ENCODE results near the gene ENGASE. TPM values are rescaled to one million over a fixed set of nuclear protein-coding genes. Genes with fewer than 3 reads are reported as not detected.

ENGASE gene
- total RNA-seq, 1 donor from 2014 or later = 16.8 TPM

DNA sequence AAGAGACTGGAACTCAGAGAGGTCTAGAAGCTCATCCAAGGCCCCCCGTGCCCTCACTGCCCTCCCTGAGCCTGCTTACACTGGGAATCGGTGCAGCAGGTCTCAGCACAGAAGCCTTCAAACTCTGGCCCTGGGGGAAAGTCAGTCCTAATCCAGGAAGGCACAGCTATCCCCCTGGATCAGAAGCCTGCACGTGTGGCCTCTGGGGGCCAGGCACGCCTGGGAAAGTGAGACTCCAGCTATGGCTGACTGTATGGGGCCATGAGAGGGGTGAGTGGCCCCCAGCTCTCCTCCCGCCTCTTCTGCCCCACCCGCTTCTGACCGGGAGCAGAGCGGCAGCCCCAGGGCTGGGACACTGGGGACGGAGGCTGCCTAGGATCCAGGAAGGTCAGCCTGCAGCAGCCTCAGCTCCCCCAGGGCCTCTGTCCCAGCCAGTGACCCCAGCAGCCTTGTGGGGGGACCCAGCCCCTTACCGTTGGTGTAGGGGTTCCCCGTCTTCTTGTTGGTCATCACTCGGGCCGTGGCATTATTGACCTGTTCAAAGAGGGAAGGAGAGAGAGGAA is 26.6 kb downstream of the ENGASE start:
- Mint-ChIP-seq H3K4me3 (ENCODE audit: unreplicated experiment) (no peak overlapping the region), H3K27me3 (ENCODE audit: low read depth) (peaks cover 40% of the 10 kb centered on the region), H3K36me3 (ENCODE audit: low read depth) (no peaks in the 10 kb centered on the region), H3K4me1 (ENCODE audit: low read depth) (no peaks in the 10 kb centered on the region), H3K27ac (ENCODE audit: unreplicated experiment) (no peak overlapping the region), H3K9me3 (ENCODE audit: low read depth) (no peaks in the 10 kb centered on the region)
- TF ChIP-seq, protein P1, sequence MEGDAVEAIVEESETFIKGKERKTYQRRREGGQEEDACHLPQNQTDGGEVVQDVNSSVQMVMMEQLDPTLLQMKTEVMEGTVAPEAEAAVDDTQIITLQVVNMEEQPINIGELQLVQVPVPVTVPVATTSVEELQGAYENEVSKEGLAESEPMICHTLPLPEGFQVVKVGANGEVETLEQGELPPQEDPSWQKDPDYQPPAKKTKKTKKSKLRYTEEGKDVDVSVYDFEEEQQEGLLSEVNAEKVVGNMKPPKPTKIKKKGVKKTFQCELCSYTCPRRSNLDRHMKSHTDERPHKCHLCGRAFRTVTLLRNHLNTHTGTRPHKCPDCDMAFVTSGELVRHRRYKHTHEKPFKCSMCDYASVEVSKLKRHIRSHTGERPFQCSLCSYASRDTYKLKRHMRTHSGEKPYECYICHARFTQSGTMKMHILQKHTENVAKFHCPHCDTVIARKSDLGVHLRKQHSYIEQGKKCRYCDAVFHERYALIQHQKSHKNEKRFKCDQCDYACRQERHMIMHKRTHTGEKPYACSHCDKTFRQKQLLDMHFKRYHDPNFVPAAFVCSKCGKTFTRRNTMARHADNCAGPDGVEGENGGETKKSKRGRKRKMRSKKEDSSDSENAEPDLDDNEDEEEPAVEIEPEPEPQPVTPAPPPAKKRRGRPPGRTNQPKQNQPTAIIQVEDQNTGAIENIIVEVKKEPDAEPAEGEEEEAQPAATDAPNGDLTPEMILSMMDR (IDR thresholded peaks at IDR 0.05) = no peak
- DNase-seq (ENCODE audit: low spot score) = no peak

DNA sequence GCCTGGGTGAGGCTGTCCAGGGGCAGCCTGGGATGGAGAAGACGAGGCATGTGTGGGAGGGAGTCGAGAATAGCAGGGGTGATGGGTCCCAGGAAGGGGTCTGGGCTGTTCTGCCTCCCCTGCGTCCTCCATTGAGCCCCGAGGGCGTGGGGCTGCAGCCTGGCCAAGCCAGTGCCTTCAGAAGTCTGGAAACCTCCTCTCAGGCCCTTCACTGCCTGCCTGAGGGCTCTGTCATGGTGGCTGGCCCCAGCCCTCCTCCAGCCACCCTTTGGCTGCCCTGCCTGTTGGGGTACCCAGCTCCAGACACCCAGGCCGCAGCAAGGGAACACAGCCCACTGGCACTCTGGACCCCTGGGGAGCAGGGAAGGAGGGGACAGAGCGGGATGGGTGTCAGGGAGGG is 27.6 kb downstream of the ENGASE start:
- Mint-ChIP-seq H3K4me3 (ENCODE audit: unreplicated experiment) (no peak overlapping the region), H3K27ac (ENCODE audit: unreplicated experiment) (no peak overlapping the region), H3K27me3 (ENCODE audit: low read depth) (peaks cover 40% of the 10 kb centered on the region), H3K9me3 (ENCODE audit: low read depth) (no peaks in the 10 kb centered on the region), H3K4me1 (ENCODE audit: low read depth) (no peaks in the 10 kb centered on the region), H3K36me3 (ENCODE audit: low read depth) (no peaks in the 10 kb centered on the region)
- TF ChIP-seq, protein P1 (IDR thresholded peaks at IDR 0.05) = no peak
- no peak for DNase-seq (ENCODE audit: low spot score)

DNA sequence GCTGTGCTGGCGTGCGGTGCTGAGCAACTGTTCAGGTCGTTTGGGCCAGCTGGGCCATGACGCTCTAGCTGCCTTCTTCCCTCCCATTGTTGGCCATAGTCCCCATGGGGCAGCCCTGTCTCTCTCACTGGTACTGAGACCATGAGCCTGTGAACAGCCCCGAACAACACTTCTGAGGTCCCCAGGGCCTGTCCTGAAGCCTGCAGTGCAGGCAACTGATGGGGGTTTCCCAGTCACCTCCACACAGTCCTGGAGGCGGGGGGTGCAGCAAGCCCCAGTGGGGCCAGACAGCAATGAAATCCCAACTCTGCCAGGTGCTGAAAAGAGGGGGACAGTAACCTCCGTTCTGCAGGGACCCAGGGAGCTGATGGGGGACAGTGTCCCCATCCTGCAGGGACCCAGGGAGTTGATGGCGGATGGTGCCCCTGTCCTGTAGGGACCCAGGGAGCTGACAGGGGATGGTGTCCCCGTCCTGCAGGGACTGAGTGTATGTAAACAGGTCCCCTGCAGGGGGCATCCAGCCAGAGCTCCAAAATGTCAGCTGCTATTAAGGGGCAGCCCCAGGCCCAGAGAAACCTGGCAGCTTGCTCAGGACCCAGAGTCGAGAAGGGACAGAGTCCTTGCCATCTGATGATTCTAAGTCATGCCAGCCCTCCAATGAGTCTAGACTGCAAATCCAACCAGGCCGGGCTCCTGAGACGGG is 30.4 kb downstream of the ENGASE start:
- Mint-ChIP-seq H3K4me3 (ENCODE audit: unreplicated experiment) (no peak overlapping the region), H3K9me3 (ENCODE audit: low read depth) (no peaks in the 10 kb centered on the region)

DNA sequence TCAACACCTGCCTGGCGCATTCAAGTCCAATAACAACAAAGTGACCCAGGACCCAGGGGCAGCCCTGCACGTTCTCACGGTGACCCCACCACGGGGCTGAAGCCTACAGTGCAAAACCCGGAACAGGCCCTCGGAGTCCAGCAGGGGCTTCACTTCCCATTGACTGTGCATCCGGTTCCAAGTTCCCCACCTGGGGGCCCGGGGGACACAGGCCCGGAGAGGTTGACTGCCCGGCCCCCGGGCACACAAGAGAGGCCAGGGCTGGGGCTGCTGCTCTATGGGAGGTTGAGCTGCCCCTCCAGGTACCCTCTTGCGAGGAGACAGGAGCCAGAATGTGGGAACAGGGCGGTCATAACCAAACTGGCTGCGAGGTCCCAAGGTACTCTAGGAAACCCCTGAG is 31.3 kb downstream of the ENGASE start:
- TF ChIP-seq, protein P1 (IDR thresholded peaks at IDR 0.05) = no peak
- no peaks in the 10 kb centered on the region for H3K36me3 Mint-ChIP-seq (ENCODE audit: low read depth)
- no peak for DNase-seq (ENCODE audit: low spot score)
- H3K4me3 Mint-ChIP-seq (ENCODE audit: unreplicated experiment) = no peak overlapping the region
- peaks cover 37% of the 10 kb centered on the region for H3K27me3 Mint-ChIP-seq (ENCODE audit: low read depth)
- H3K27ac Mint-ChIP-seq (ENCODE audit: unreplicated experiment) = no peak overlapping the region
- no peaks in the 10 kb centered on the region for H3K9me3 Mint-ChIP-seq (ENCODE audit: low read depth)
- H3K4me1 Mint-ChIP-seq (ENCODE audit: low read depth) = no peaks in the 10 kb centered on the region

More for the DNA sequence above, 30.4 kb downstream of the ENGASE start:
- Mint-ChIP-seq H3K27me3 (ENCODE audit: low read depth) (peaks cover 35% of the 10 kb centered on the region), H3K36me3 (ENCODE audit: low read depth) (no peaks in the 10 kb centered on the region), H3K4me1 (ENCODE audit: low read depth) (no peaks in the 10 kb centered on the region), H3K27ac (ENCODE audit: unreplicated experiment) (no peak overlapping the region)
- no peak for DNase-seq (ENCODE audit: low spot score)
- TF ChIP-seq, protein P1 (IDR thresholded peaks at IDR 0.05) = no peak

DNA sequence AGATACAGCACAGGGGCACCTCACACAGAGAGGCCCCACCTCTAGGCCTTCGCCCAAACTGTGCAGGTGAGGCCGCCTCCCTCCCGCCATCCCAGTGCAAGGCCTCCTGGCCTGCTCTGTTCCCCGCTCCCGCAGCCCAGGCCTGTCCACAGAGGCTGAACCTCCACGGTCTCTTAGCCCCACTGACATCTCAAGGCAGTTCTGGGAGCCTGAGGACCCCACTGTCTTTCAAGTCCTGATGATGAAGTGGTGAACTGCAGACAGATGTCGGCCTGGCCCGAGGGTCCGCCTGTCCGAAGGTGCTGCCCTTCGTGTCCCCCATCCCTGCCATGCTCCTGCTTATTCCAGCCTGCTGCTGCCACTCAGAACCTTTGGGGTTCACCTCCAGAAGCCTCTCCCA is 32.3 kb downstream of the ENGASE start:
- TF ChIP-seq, protein P1 (IDR thresholded peaks at IDR 0.05) = no peak
- Mint-ChIP-seq H3K4me1 (ENCODE audit: low read depth) (no peaks in the 10 kb centered on the region), H3K4me3 (ENCODE audit: unreplicated experiment) (no peak overlapping the region), H3K36me3 (ENCODE audit: low read depth) (no peaks in the 10 kb centered on the region), H3K27ac (ENCODE audit: unreplicated experiment) (no peak overlapping the region), H3K27me3 (ENCODE audit: low read depth) (peaks cover 37% of the 10 kb centered on the region), H3K9me3 (ENCODE audit: low read depth) (no peaks in the 10 kb centered on the region)
- DNase-seq (ENCODE audit: low spot score) = no peak
